ENCODE measurements around the gene SLC6A3.

Gene SLC6A3

GRCh38 chr5:1343931-1344901, 101.0 kb downstream of the SLC6A3 start:
- Histone ChIP-seq H3K9ac (ENCODE audit: low read length) (peak overlapping the region; percentile 15), H3K36me3 (ENCODE audit: insufficient read depth, low read length) (peaks cover 24% of the 10 kb centered on the region), H3K4me1 (ENCODE audit: insufficient read depth, low read length) (peaks cover 22% of the 10 kb centered on the region), H3K27me3 (ENCODE audit: control insufficient read depth in 1 of 2, insufficient read depth in 2 of 2, low read length in 2 of 2) (no peaks in the 10 kb centered on the region), H3K27ac (ENCODE audit: low read depth, low read length) (peak overlapping the region; percentile 44), H3K9me3 (ENCODE audit: low read length) (no peaks in the 10 kb centered on the region), H3K4me3 (ENCODE audit: low read depth in 1 of 2, low read length in 2 of 2) (peak overlapping the region; percentile 50 to 62)

- Histone ChIP-seq H3K27ac (ENCODE audit: low read depth, low read length) (no peak overlapping the region), H3K27me3 (ENCODE audit: control insufficient read depth in 1 of 2, insufficient read depth in 2 of 2, low read length in 2 of 2) (no peaks in the 10 kb centered on the region), H3K9ac (ENCODE audit: low read length) (no peak overlapping the region), H3K4me3 (ENCODE audit: low read depth in 1 of 2, low read length in 2 of 2) (no peak overlapping the region), H3K36me3 (ENCODE audit: insufficient read depth, low read length) (peaks cover 26% of the 10 kb centered on the region), H3K4me1 (ENCODE audit: insufficient read depth, low read length) (peaks cover 22% of the 10 kb centered on the region), H3K9me3 (ENCODE audit: low read length) (no peaks in the 10 kb centered on the region)
These were observed 101.9 kb downstream of the SLC6A3 start for GRCh38 chr5:1343315-1343751.
